GM18505 (cell line): ENCODE data around the gene PYGL.
"Not testable (repeated sequence)": the region's sequence is repeated elsewhere in the genome, so short reads cannot be mapped to it uniquely, and the experiment has no call there.

Experiments
- ATAC-seq: cut with Tn5 transposase; IDR thresholded peaks from one replicate; pipeline ENCODE4 v1.9.1; 2021; ENCODE audit not compliant: unreplicated experiment
- POLR2A ChIP-seq: IDR thresholded peaks from 4 replicates; pipeline ENCODE4 v1.6.1; 2011; ENCODE audit warnings: borderline replicate concordance; ENCODE audit not compliant: insufficient read depth, insufficient read length; ENCODE audit errors: extremely low read depth

PYGL gene

GRCh38 chr14:50944647-50945413 is 547 bp upstream of the PYGL start:
- ATAC-seq: no peak
- no peak for TF ChIP-seq POLR2A

- no peak for TF ChIP-seq POLR2A
- ATAC-seq: no peak
These were observed 881 bp downstream of the PYGL start for GRCh38 chr14:50943261-50943942.

GRCh38 chr14:50941638-50942037 is 2.6 kb downstream of the PYGL start:
- not testable (repeated sequence) for ATAC-seq

- no peak for TF ChIP-seq POLR2A
- no peak for ATAC-seq
These were observed 3.1 kb downstream of the PYGL start for GRCh38 chr14:50941151-50941550.

- no peak for ATAC-seq
- TF ChIP-seq POLR2A: no peak
These were observed 6.5 kb downstream of the PYGL start for GRCh38 chr14:50937800-50938199.

- TF ChIP-seq POLR2A: no peak
- ATAC-seq: no peak
These were observed 7.0 kb downstream of the PYGL start for GRCh38 chr14:50937325-50937724.

- TF ChIP-seq POLR2A: no peak
- no peak for ATAC-seq
These were observed 7.4 kb downstream of the PYGL start for GRCh38 chr14:50936882-50937281.

GRCh38 chr14:50936016-50936340 is 8.3 kb downstream of the PYGL start:
- TF ChIP-seq POLR2A: no peak
- no peak for ATAC-seq

GRCh38 chr14:50935126-50936015 is 8.9 kb downstream of the PYGL start:
- TF ChIP-seq POLR2A: no peak
- ATAC-seq: no peak

GRCh38 chr14:50932592-50933495 is 11.4 kb downstream of the PYGL start:
- TF ChIP-seq POLR2A: no peak
- no peak for ATAC-seq

- ATAC-seq: no peak
These were observed 12.1 kb downstream of the PYGL start for GRCh38 chr14:50932156-50932555.

GRCh38 chr14:50931559-50931958 is 12.7 kb downstream of the PYGL start:
- ATAC-seq: no peak

More at GRCh38 chr14:50932156-50932555, 12.1 kb downstream of the PYGL start:
- no peak for TF ChIP-seq POLR2A

GRCh38 chr14:50929506-50929905 is 14.8 kb downstream of the PYGL start:
- no peak for ATAC-seq
- TF ChIP-seq POLR2A: no peak

More at GRCh38 chr14:50931559-50931958, 12.7 kb downstream of the PYGL start:
- no peak for TF ChIP-seq POLR2A
